Fibroblast of gingiva (primary cell): ENCODE measurements around the gene ZBTB3.
A peak's percentile ranks its signal among the peaks of the same experiment; 100 is the strongest.
"Not testable (repeated sequence)": the region's sequence is repeated elsewhere in the genome, so short reads cannot be mapped to it uniquely, and the experiment has no call there.

Experiments
- DNase-seq: peaks from one replicate; pipeline ENCODE4 v3.0.0-alpha.2; 2011; ENCODE audit warnings: low read depth

Gene ZBTB3

GRCh38 chr11:62757846-62758788 lies 4.2 kb upstream of the ZBTB3 start:
- DNase-seq, result no peak

GRCh38 chr11:62755086-62755615 lies 1.2 kb upstream of the ZBTB3 start:
- DNase-seq, result no peak

GRCh38 chr11:62752994-62753735 lies 795 bp downstream of the ZBTB3 start:
- DNase-seq, result no peak

- DNase-seq, result no peak
Measured at GRCh38 chr11:62752177-62752785, 1.7 kb downstream of the ZBTB3 start.

GRCh38 chr11:62749931-62750330 lies 4.0 kb downstream of the ZBTB3 start:
- not testable (repeated sequence) for DNase-seq

GRCh38 chr11:62747475-62748160 lies 6.3 kb downstream of the ZBTB3 start:
- no peak for DNase-seq

GRCh38 chr11:62737196-62737595 lies 16.8 kb downstream of the ZBTB3 start:
- no peak for DNase-seq

- DNase-seq, result peak; percentile 64
Measured at GRCh38 chr11:62732830-62733229, 21.1 kb downstream of the ZBTB3 start.

- not testable (repeated sequence) for DNase-seq
Measured at GRCh38 chr11:62730076-62730475, 23.9 kb downstream of the ZBTB3 start.

GRCh38 chr11:62728171-62728988 lies 25.6 kb downstream of the ZBTB3 start, which contains the start of gene TTC9C:
Gene TTC9C (plus strand): TSS chr11:62728486. CDS start chr11:62728849, 363 bp downstream.
- peak; percentile 82 for DNase-seq

GRCh38 chr11:62727872-62728170 lies 26.1 kb downstream of the ZBTB3 start:
- peak; percentile 95 for DNase-seq

GRCh38 chr11:62727165-62727871 lies 26.6 kb downstream of the ZBTB3 start, which contains the start of gene HNRNPUL2:
Gene HNRNPUL2 (minus strand): TSS chr11:62727457. CDS start chr11:62727156, 301 bp downstream.
- DNase-seq, result peak; percentile 99

GRCh38 chr11:62726915-62727164 lies 27.1 kb downstream of the ZBTB3 start:
- DNase-seq, result no peak

GRCh38 chr11:62726156-62726914 lies 27.6 kb downstream of the ZBTB3 start:
- no peak for DNase-seq

- no peak for DNase-seq
Measured at GRCh38 chr11:62725646-62726045, 28.3 kb downstream of the ZBTB3 start.

GRCh38 chr11:62724171-62724570 lies 29.8 kb downstream of the ZBTB3 start:
- DNase-seq, result no peak

- peak; percentile 21 for DNase-seq
Measured at GRCh38 chr11:62721994-62722393, 32.0 kb downstream of the ZBTB3 start.

GRCh38 chr11:62719302-62719978 lies 34.5 kb downstream of the ZBTB3 start:
- DNase-seq, result peak; percentile 74

- no peak for DNase-seq
Measured at GRCh38 chr11:62716816-62717215, 37.1 kb downstream of the ZBTB3 start.
